Measurements from ENCODE around the gene MEPE. TPM values are rescaled to one million over a fixed set of nuclear protein-coding genes. Genes with fewer than 3 reads are reported as not detected.

Gene MEPE
- total RNA-seq, 1 experiment from 2014 or later: not detected

GRCh38 chr4:87806520-87806919 lies 26.2 kb upstream of the MEPE start:
- peaks cover 6% of the 10 kb centered on the region; the same call in 1 of the 2 replicates for H3K36me3 Mint-ChIP-seq
- DNase-seq (ENCODE audit: low spot score) (no peak), ATAC-seq (no peak)
- ChIA-PET POLR2A (no interaction called here), CTCF (no interaction called here)
- H3K9me3 Mint-ChIP-seq: peaks cover 11% of the 10 kb centered on the region
- H3K27me3 Mint-ChIP-seq (ENCODE audit: low read depth): no peaks in the 10 kb centered on the region
- H3K4me1 Mint-ChIP-seq: no peaks in the 10 kb centered on the region
- no peak overlapping the region for H3K27ac Mint-ChIP-seq
- TF ChIP-seq ZNF121 (CRISPR knock-in tag; IDR thresholded peaks at IDR 0.05) (no peak), ATF3 (CRISPR knock-in tag; conservative IDR thresholded peaks at IDR 0.05) (no peak), JAZF1 (CRISPR knock-in tag; IDR thresholded peaks at IDR 0.05) (no peak), CREB1 (CRISPR knock-in tag; IDR thresholded peaks at IDR 0.05) (no peak), PRRX2 (CRISPR knock-in tag; IDR thresholded peaks at IDR 0.05) (no peak), GTF2I (CRISPR knock-in tag; conservative IDR thresholded peaks at IDR 0.05) (no peak), ZBTB21 (CRISPR knock-in tag; IDR thresholded peaks at IDR 0.05; ENCODE audit: borderline replicate concordance) (no peak), RELA (CRISPR knock-in tag; IDR thresholded peaks at IDR 0.05; ENCODE audit: borderline replicate concordance) (no peak)
- TF ChIP-seq, protein P1, sequence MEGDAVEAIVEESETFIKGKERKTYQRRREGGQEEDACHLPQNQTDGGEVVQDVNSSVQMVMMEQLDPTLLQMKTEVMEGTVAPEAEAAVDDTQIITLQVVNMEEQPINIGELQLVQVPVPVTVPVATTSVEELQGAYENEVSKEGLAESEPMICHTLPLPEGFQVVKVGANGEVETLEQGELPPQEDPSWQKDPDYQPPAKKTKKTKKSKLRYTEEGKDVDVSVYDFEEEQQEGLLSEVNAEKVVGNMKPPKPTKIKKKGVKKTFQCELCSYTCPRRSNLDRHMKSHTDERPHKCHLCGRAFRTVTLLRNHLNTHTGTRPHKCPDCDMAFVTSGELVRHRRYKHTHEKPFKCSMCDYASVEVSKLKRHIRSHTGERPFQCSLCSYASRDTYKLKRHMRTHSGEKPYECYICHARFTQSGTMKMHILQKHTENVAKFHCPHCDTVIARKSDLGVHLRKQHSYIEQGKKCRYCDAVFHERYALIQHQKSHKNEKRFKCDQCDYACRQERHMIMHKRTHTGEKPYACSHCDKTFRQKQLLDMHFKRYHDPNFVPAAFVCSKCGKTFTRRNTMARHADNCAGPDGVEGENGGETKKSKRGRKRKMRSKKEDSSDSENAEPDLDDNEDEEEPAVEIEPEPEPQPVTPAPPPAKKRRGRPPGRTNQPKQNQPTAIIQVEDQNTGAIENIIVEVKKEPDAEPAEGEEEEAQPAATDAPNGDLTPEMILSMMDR (IDR thresholded peaks at IDR 0.05): no peak
- TF ChIP-seq, protein P2, sequence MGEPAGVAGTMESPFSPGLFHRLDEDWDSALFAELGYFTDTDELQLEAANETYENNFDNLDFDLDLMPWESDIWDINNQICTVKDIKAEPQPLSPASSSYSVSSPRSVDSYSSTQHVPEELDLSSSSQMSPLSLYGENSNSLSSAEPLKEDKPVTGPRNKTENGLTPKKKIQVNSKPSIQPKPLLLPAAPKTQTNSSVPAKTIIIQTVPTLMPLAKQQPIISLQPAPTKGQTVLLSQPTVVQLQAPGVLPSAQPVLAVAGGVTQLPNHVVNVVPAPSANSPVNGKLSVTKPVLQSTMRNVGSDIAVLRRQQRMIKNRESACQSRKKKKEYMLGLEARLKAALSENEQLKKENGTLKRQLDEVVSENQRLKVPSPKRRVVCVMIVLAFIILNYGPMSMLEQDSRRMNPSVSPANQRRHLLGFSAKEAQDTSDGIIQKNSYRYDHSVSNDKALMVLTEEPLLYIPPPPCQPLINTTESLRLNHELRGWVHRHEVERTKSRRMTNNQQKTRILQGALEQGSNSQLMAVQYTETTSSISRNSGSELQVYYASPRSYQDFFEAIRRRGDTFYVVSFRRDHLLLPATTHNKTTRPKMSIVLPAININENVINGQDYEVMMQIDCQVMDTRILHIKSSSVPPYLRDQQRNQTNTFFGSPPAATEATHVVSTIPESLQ (CRISPR knock-in tag; IDR thresholded peaks at IDR 0.05): no peak
- H3K4me3 Mint-ChIP-seq: no peak overlapping the region

DNA sequence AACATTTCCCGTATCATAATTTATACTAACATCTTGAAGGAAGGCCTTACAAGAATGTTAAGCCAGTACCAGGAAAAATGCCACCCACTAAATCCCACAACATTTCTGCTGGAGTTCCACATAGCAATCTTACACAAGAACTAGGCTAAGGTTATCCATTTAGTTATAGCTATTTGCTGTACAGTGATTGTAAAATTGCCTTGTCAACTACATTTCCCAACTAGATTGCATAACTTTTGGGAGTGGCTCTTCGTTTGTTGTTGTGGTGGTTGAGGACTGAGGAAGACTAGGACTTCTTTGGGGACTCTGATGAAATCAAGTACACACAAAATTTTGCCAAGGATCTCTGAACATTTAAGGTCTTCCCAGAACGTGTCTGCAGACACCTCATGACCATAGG lies 25.4 kb upstream of the MEPE start:
- peaks cover 14% of the 10 kb centered on the region for H3K9me3 Mint-ChIP-seq
- ATAC-seq (no peak), DNase-seq (ENCODE audit: low spot score) (no peak)
- no peak overlapping the region for H3K4me3 Mint-ChIP-seq
- H3K27ac Mint-ChIP-seq: no peak overlapping the region
- ChIA-PET CTCF (interaction anchor here (1.0 kb wide), 1 partner anchor 30 kb away, joined by 3 read pairs; no protein-coding TSS in a partner anchor), POLR2A (no interaction called here)
- H3K36me3 Mint-ChIP-seq: peaks cover 6% of the 10 kb centered on the region; the same call in 1 of the 2 replicates
- H3K4me1 Mint-ChIP-seq: no peaks in the 10 kb centered on the region
- no peaks in the 10 kb centered on the region for H3K27me3 Mint-ChIP-seq (ENCODE audit: low read depth)
- no peak for TF ChIP-seq ZNF317 (CRISPR knock-in tag; IDR thresholded peaks at IDR 0.05; ENCODE audit: borderline replicate concordance, low read depth)
- TF ChIP-seq CREM (CRISPR knock-in tag; IDR thresholded peaks at IDR 0.05): no peak
- TF ChIP-seq ATF2 (CRISPR knock-in tag; IDR thresholded peaks at IDR 0.05; ENCODE audit: borderline replicate concordance, low read depth): no peak
- no peak for TF ChIP-seq NR3C1 (CRISPR knock-in tag; conservative IDR thresholded peaks at IDR 0.05; ENCODE audit: low read depth)
- no peak for TF ChIP-seq JUN (CRISPR knock-in tag; IDR thresholded peaks at IDR 0.05)
- TF ChIP-seq TEAD1 (CRISPR knock-in tag; IDR thresholded peaks at IDR 0.05): no peak
- TF ChIP-seq AR (CRISPR knock-in tag; IDR thresholded peaks at IDR 0.05): no peak
- TF ChIP-seq ZNF416 (CRISPR knock-in tag; IDR thresholded peaks at IDR 0.05): no peak
- no peak for TF ChIP-seq ATF3 (CRISPR knock-in tag; conservative IDR thresholded peaks at IDR 0.05)
- no peak for TF ChIP-seq GTF2I (CRISPR knock-in tag; conservative IDR thresholded peaks at IDR 0.05)
- no peak for TF ChIP-seq KAT7 (CRISPR knock-in tag; IDR thresholded peaks at IDR 0.05; ENCODE audit: borderline replicate concordance)
- no peak for TF ChIP-seq OVOL2 (CRISPR knock-in tag; IDR thresholded peaks at IDR 0.05; ENCODE audit: borderline replicate concordance)
- TF ChIP-seq, protein P1 (IDR thresholded peaks at IDR 0.05): no peak
- TF ChIP-seq, protein P3, sequence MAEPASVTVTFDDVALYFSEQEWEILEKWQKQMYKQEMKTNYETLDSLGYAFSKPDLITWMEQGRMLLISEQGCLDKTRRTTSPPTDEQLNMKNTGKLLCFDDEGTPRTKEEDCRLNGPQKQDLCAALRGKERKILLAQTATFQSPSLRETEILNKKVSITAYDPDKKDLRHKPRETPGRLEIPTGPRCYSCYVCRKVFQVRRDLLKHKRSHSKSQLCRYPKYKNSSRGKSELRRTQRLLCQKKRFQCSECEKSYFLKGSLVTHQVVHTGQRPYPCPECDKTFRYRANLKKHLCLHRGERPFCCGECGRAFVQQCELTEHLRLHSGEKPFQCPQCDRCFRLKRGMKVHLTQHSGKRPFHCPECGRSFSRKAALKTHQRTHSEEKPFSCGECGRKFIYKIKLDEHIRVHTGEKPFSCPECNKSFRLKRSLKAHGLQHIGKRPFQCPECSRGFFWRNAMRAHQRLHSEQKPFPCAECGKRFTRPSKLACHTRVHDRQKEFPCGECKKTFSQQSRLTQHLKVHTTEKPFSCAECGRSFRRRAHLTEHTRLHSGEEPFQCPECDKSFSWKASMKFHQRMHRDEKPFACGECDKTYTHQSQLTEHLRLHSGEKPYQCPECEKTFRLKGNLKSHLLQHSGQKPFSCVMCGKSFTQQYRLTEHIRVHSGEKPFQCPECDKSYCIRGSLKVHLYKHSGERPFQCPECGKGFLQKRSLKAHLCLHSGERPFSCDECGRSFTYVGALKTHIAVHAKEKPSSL (CRISPR knock-in tag; conservative IDR thresholded peaks at IDR 0.05): no peak

All from WTC11 (cell line).